Stimulated activated CD4-positive, alpha-beta T cell treated with anti-CD3 and anti-CD28 coated beads, Interleukin-2, amount 100 ng/mL, for 4 hours (primary cell): ENCODE measurements around the gene PUM2.

ENCODE experiments used
- DNase-seq: peaks from one replicate; pipeline ENCODE4 v3.0.0-alpha.2; 2020; ENCODE audit warnings: low read depth

PUM2 gene

DNA sequence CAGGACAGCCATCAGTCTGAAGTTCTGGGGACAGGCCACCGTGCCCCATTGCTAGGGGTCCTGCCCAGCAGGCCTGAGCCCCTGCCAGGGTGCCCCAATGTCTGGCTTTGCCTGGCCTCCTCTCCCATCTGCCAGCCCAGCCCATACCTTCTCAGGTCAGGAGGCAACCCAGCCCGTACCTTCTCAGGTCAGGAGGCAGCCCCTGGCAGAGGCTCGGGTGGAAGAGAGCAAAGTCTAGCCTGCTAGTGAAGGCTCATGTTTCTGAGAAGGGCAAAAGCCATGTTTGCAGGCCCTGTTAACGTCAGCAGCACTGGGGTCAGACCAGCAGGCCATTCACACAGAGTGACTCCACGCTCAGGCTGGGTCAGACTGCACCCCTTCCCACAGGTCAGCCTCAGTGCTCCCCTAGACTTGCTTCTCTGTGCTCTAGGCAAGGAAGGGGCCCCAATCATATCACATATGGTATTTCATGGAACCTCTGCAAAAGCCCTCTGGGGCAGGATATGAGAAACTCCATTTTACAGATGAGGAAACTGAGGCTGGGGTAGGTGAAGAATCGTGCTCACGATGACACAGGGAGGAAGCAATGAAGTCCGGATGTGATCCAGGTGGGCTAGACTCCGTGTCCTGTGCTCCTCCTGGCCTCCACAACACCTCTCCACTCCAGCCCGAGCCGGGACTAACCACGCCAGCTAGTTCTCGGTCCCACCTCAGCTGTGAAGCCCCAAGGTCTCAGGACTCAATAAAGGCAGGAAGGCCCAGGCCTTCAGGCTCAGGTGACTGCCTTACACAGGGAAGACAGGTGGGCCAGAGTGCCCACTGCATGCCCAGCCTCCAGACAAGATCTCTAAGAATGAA lies 135.2 kb downstream of the PUM2 start:
- DNase-seq, result no peak

DNA sequence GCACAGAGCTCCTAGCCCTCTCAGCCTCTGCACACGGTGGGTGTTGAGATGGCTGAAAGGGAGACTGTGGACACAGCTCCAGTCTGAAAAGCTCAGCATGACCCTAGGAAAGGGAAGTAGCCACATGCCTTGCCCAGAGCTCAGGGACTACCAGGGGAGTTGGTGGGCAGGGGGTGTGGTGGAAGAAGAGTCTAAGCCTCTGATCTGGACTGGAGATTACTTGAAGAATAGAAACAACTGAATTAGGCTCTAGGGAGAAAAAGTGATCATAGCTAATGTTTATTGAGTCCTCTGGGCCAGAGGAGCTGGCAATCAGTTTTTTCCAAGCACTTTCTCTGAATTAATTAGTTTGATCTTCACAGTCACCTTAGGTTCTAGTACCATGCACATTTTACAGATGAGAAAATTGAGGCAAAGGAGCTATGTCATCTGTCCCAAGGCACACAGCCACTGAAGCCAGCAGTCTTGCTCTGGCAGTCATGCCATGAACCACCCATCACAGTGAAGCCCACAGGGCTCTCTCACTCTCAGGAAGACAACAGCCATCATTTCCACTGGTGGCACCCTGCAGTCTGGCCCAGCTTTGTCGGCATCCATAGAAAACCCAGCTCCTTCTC lies 136.0 kb downstream of the PUM2 start:
- DNase-seq, result no peak

DNA sequence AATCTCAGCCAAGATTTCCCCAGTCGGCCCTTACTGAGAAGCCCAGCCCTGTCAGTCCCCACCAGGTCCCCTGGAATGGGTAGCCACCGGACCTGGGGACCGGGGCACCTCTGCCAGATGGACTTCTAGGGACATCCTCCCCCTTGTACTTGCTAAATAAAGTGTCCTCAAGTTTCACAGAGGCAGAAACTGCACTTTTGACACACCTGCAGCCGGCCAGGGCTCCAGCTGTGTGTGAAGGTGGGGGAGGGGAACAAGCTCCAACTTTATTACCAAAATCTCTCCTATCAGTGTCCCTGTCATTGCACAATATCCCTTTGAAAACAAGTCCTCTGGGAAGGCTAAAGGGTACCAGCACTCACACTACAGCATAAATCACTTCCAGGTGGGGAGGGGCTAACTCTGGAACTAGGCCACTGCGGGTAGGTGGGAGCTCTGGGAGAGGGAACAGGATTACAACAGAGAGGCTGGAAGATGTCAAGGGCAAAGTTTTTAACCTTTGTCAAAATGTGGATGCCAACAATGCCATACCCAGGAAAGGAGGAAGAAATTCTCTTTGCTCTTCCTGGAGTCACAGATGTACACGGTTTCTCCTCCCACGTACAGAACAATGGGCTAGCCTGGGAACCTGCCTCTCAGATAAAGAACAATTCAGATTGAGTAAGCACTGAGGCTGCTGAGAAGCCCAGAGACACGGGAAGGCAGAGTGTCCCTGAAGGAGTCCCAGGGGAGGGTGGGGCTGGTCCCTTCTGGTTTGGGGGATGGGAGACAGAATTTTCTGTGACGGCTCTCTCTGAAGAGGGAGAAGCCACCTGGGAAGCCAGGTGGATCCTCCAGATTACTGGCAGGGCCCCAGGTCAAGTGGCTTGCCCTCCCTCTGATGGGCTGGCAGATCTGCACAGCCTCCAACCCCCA lies 136.7 kb downstream of the PUM2 start:
- no peak for DNase-seq

DNA sequence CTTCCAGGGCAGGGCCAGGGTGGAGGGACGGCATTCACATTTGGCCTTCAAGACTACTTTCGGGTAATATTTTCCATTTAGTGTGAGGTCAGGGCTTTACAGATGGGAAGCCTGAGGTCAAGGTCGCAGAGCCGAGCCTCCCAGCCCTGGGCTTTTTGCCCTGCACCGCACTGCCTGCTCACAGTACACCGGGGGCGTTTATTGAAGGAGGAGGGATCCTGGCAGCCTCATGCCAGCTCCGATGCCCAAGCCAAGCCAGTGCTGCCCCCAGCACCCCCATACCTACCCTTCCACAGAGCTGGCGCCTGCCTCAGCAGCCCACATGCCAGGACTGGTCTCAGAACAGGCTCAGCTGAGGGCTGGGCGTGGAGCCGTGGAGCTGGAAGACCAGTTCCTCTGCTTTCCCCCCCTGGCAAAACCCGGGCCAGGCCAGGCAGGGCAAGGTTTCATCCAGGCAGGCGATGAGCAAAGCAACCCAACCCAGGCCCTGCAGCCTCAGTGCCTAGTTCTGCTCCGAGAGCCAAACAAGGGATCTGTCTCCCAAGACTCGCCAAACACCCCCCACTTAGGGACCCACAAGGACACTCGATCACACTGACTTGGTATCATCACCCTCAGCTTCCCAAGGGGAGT lies 137.7 kb downstream of the PUM2 start:
- DNase-seq, result no peak

DNA sequence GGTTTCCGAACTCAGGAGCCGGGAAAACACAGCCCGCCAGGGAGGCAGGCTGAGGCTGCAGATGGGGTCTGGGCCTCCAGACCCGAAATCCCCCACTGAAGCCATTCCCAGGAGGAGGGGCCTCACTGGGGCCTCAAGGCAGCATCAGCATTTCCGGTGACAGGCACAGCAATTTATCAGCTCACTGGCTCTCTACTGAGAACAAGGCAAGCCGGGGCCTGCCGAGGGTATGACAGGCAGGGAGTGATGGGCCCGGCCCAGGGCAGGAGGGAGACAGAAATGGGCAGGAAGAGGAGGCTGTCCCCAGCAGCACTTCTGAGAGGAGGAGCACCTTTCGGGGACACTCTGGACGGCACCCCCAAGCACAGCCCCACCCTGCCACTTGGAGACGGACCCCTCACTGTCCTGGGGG lies 138.2 kb downstream of the PUM2 start:
- no peak for DNase-seq

DNA sequence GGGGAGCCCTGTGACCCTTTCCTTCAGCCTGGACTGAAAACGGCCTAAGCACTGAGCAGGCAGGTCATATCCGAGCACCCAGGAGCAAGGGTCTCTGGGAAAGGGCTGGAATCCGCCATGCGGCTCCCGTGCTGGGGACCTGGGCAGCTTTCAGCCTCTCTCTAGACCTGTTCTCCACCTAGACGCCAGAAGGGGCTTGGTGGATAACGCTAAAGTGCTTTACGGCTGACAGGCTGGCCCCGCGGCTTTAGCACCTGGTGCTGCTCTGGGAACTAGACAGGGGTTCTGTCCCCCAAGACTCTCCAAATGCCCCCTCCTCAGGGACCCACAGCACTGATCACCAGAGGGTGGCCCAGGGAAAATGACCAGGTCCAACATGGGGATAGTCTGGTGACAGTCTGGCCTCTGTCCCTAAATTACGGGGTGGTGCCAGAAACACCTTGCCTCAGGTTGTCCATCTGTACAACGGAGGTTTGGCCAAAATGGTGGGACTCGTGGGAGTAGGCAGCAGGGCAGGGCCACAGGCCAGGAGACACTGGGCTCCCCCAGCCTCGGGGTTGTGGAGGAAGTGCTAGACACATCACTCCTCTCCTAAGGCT lies 138.7 kb downstream of the PUM2 start:
- no peak for DNase-seq

DNA sequence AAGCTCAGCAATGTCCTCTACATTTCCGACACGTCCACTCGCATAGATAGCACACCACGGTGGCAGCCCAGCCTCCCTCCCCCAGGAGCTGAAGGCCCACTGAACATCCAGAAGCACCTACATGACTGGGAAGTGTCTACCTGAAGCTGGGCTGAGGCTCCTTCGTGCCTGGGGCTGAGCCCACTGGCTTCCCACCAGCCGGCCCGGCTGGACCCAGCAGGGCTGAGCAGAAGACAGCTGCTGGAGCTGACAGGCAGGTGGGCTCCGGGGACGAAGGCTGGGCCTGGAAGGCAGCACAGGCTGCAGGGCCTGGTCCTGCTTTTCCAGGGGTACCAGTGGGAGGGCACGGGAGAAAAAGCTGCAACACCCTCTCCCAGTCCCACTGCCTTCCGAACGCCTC lies 139.2 kb downstream of the PUM2 start:
- DNase-seq, result no peak

DNA sequence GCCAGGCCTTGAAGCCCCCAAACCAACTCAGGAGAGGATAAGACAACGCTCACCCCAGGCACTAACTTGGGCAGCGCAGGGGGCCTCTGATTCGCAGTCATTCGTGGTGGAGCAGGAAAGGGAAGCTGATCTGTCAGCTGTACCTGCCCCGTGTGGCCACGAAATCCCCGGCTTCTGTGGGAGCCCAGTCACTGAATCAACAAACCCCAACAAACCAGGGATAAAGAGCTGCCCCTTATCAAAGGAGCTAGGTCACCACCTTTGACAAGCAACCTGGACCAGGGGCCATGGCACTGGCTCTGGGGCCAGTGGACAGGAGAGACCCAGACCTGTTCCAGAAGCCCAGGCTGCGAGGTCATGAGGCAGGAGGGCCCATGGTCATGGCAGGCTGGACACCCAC lies 140.2 kb downstream of the PUM2 start:
- no peak for DNase-seq

DNA sequence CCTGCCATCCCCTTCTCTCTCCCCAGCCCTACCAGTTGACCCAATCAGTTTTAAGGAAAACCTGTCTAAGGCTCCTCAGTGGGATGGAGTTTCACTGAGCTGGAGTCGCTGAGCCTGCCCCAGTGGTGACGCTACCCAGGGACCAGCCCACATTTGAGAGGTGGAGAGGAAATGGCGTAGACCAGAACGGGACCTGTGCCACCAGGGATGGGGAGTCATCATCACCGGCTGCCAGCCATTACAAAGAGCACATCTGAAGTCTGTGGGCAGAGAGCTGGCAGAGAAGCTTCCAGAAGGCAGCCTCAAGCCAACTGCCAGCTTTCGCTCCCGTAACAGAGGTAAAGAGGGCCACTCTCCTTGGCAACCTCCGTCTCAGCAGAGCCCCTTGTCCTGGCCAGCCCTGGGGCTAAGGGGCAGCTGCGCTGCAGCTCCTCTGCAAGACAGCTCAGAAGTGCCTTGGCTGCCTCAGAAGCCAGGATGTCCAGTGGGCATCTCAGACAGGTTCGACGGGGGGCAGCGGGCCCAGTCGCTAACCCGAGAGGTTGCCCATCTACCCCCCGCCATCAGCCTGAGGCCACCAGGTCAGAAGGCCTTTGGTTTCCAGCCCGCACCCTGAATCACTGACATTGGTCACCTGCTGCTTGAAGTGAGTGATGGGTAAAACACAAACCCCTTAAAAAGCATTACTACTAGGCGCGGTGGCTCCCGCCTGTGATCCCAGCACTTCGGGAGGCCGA lies 141.1 kb downstream of the PUM2 start:
- no peak for DNase-seq

DNA sequence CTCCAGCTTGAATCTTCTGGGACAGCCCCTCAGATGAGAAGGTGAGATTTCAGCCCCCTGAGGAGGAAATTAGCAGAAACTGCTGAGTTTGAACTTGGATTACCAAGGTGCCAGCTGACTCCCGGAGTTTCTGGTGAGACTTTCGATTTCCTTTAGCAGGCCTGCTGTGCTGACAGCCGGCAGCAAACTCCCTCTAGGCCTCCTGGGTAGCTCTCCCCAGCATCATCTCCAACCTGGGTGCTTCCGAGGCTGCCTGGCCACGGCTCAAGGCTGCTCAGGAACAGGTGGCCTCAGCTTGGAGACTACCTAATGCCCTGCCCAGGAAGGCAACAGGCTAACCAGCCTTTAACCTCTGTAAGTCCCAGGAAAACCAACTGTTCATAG lies 142.2 kb downstream of the PUM2 start:
- no peak for DNase-seq

DNA sequence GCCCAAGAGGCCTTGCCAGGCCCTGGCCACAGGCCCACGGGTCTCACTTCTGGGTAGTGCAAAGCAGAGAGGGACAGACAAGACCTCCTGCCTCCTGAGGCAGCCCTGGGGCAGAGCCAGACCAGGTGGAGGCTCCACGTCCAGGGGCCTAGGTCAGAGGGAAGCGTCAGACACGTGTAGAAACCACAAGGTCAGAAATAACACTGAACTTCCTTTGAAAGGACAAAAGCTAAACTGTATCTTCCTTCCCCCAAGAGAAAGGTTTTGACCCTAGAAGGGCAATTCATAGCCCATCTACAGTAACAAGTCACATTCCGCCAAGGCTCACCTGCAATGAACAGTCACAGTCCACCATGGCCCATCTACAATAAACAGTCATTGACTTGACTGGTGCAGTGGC lies 143.6 kb downstream of the PUM2 start:
- DNase-seq, result no peak

DNA sequence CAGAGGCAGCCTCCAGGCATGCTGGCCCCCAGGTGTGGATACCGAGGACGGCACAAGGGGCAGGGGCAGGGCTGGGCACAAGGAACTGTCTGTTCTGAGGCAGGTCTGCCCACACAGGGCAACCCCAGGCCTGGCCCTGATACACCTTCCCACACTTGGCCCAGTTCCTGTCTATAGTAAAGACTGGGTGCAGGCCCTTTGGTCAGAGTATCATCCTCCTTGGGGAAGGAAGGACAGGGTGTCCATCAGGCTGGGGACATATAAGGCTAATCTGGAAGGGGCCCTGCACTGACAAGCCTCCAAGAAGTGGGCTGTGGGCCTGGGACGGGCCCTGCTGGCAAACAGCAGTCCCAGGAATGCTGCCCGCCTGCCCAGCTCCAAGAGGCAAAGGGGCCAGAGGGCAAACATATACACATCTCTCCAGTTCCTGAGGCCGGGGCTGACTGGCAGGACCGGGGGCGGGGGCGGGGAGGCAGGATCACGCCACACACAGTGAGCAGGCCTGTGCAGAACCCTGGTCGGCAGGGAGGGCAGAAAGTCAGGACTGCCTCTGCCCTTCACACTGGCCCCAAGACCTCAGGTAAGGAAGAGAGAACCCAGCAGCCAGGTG lies 144.6 kb downstream of the PUM2 start:
- DNase-seq, result no peak

DNA sequence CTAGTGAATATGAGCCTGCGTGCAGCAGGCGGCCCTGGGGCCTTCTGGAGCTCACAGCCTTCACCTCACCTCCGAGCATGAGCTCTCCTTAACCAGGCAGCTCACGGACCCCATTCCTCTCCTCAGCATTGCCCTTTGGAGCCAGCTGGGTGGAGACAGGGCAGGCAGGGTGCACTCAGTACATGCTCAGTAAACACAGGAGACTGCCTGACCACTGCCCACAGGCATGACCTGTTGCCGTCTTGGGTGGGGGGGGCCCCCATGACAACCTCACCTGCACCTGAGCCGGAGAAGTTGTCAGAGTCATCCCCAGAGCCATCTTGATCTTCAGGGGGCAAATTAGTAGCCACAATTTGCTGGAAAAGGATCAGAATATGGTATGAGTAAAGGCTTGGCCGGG lies 145.6 kb downstream of the PUM2 start:
- DNase-seq, result no peak

DNA sequence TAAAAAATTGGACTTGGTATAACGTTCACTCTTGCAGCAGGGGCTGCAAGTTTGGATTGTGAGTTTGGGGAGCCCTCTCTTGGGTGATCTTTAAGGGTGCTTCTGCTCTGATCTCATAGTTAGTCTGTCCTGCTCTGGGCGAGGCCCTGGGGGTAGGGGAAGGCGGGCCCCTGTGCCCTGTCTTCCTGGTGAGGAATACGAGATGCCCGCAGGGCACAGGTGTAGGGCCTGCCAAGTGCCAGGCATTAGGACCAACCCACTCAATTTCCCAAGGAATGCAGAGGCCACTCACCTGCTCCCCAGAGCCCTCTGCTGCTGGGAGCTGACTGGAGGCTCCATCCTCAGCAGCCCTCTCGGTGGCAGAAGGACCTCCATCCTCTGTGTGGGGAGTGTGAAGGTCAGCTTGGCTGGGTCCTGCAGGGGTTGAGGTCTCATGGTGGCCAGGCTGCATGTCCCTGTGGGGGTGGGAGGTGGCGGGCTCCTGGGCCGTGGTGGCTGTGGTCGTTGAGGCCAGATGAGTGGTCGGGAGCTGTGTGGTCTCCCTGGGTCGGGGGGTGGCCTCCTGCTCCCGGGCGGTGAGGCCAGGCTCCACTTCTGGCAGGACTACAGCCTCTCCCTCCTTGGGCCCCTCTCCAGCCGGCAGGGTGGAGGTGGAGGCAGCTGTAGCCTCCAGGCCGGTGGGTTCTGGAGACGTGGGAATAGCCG lies 147.0 kb downstream of the PUM2 start:
- no peak for DNase-seq

DNA sequence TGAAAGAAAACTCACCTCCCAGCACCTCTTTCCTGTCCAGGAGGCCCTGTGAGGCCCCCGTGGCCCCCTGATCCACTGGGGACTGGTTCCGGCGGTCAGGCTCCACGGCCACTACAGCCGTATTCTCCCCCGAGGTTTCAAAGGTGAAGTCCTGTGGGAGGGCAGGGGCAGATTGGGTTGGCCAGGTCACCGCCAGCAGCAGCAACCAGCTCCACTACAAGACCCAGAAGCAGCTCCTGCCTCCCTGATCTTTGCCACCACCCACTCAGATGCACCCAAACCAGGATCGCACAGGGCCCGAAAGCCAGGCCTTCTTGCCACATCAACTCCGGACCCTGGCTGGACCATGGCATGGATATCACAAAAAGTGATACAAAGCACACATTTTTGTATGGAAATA lies 147.6 kb downstream of the PUM2 start:
- DNase-seq, result no peak

DNA sequence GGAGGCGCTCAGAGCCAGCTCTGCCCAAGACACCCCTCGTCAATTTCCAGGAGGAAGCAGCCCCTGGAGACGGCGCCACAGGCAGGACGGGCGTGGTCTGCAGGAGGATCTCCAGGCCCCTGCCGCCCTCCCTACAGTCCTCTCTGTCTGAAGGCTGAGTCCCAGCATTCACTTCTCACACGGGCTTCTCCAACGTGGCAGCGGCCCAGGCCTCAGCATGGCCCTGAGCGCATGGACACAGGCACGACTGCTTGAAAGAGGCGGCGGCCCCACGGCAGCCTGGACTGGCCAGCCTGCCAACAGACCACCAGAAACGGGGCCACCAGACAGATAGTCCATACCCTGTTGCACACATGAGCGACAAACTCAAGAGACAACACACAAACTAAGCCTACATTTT lies 149.0 kb downstream of the PUM2 start:
- no peak for DNase-seq

DNA sequence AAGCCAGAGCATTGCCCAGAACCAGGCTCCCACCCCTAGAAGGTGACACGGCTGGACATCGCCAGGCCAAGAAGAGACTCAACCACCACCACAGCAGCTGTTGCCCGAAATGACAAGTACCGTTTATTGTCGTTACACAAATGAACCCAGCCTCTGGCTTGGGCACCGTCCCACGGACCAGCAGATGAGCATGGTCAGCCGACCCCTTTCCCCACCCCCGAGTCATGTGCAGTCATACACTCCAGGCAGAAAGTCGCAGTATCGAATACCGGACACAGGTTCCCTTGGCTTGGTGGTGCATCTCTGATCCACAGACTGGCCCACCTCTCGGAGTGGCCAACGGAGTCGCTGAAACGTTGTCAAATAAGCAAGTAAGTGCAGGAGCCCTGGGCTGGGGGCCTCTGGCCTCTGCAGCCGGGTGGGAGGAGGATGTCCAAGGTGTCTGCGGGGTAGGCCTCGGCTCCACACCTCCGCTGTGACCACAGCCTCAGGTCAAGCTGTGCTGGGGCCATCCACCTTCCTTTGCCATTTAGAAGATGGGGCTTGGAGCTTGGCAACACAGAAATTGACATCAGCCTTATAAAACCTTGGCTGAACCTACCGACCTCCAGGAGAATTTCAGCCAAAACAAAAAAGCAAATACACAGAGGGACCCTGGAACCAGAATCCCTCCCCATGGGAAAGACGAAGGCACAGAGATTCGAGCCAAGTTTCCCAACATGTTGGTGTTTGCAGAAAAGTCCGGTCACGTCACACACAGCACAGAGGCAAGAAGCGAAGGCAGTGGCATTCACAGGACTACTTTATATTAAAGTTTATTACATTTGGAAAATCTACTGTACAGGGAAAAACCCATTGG lies 149.7 kb downstream of the PUM2 start:
- DNase-seq, result no peak

DNA sequence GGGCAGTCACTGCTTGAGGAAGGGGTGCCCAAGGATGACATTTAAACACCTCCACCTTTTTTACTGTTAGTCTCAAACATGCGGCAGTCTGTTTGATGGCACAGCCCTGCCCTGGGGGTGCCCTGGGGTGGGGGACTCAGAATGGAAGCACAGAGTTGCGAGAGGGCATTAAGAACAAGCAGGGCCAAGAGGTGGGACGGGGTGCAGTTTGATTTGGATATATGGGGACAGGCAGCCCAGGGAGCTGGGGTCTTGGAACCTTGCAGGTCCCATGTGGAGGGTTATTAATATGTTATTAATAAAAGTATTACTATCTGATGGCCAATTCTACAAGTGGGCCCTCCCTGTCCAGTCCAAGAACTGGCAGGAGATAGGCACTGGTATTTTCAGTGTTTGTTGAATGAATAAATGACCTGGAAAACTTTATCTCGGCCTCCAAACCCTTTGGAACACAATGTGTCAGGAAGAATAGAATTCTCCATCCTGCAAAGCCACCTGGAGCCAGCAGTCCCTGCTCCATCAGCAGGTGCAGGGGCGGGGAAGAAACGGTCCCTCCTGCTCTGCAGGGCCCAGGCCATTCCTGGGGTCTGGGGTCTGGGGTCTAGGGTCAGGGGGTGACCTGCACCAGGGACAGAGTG lies 150.9 kb downstream of the PUM2 start:
- no peak for DNase-seq
